HUES48 (cell line): ENCODE results near the gene SCML2.
"Not testable (repeated sequence)": the region's sequence is repeated elsewhere in the genome, so short reads cannot be mapped to it uniquely, and the experiment has no call there.

ENCODE experiments used
- H3K27ac ChIP-seq: one replicate; pipeline ENCODE4 v1.7.0; 2013; ENCODE audit warnings: low read depth, low read length, inconsistent platforms
- H3K27me3 ChIP-seq: 2 replicates; pipeline ENCODE4 v1.6.1; 2013; ENCODE audit warnings: mild to moderate bottlenecking, low read length; ENCODE audit not compliant: control insufficient read depth, insufficient read depth
- H3K36me3 ChIP-seq: 2 replicates; pipeline ENCODE4 v1.6.1; 2013; ENCODE audit warnings: low read length; ENCODE audit not compliant: control insufficient read depth, insufficient read depth
- H3K4me1 ChIP-seq: 2 replicates; pipeline ENCODE4 v1.6.1; 2013; ENCODE audit warnings: mild to moderate bottlenecking, low read length; ENCODE audit not compliant: control insufficient read depth, insufficient read depth
- H3K4me3 ChIP-seq: 2 replicates; pipeline ENCODE4 v1.5.1; 2013; ENCODE audit warnings: mild to moderate bottlenecking, low read depth, low read length
- H3K9ac ChIP-seq: 2 replicates; pipeline ENCODE4 v1.6.1; 2013; ENCODE audit warnings: mild to moderate bottlenecking, low read depth, low read length, moderate library complexity
- H3K9me3 ChIP-seq: 2 replicates; pipeline ENCODE4 v1.6.1; 2013; ENCODE audit warnings: low read length; ENCODE audit not compliant: control insufficient read depth, insufficient read depth

SCML2 gene

GRCh38 chrX:18354369-18355223, at the start of gene SCML2:
Gene SCML2, minus strand, starts transcription at chrX:18354688. Its CDS starts 20,617 bp downstream, at chrX:18334071.
- no peaks in the 10 kb centered on the region for H3K36me3 ChIP-seq
- peak within 1 kb of the TSS; percentile 48; the same call in 1 of the 2 replicates for H3K9ac ChIP-seq
- H3K27ac ChIP-seq: peak within 1 kb of the TSS; percentile 64
- peak within 1 kb of the TSS; percentile 68 for H3K4me3 ChIP-seq
- peaks cover 5% of the 10 kb centered on the region for H3K4me1 ChIP-seq
- H3K9me3 ChIP-seq: no peaks in the 10 kb centered on the region
- H3K27me3 ChIP-seq: peaks cover 19% of the 10 kb centered on the region

- no peaks in the 10 kb centered on the region for H3K27me3 ChIP-seq
- no peaks in the 10 kb centered on the region for H3K4me1 ChIP-seq
These were observed 47.3 kb upstream of the SCML2 start for GRCh38 chrX:18401848-18402213.

GRCh38 chrX:18394477-18394876, 40.0 kb upstream of the SCML2 start:
- no peaks in the 10 kb centered on the region; the same call in 1 of the 2 replicates for H3K9me3 ChIP-seq

More at GRCh38 chrX:18401848-18402213, 47.3 kb upstream of the SCML2 start:
- H3K9me3 ChIP-seq: peaks cover 9% of the 10 kb centered on the region; the same call in 1 of the 2 replicates
- H3K9ac ChIP-seq: no peak overlapping the region
- no peaks in the 10 kb centered on the region for H3K36me3 ChIP-seq
- H3K4me3 ChIP-seq: no peak overlapping the region
- H3K27ac ChIP-seq: no peak overlapping the region

GRCh38 chrX:18390941-18391538, 36.6 kb upstream of the SCML2 start:
- no peaks in the 10 kb centered on the region for H3K36me3 ChIP-seq
- H3K9ac ChIP-seq: no peak overlapping the region
- peaks cover 8% of the 10 kb centered on the region for H3K9me3 ChIP-seq
- no peak overlapping the region for H3K27ac ChIP-seq
- no peaks in the 10 kb centered on the region for H3K4me1 ChIP-seq
- H3K27me3 ChIP-seq: no peaks in the 10 kb centered on the region
- no peak overlapping the region for H3K4me3 ChIP-seq

More at GRCh38 chrX:18394477-18394876, 40.0 kb upstream of the SCML2 start:
- H3K9ac ChIP-seq: no peak overlapping the region
- no peaks in the 10 kb centered on the region for H3K36me3 ChIP-seq
- H3K4me1 ChIP-seq: no peaks in the 10 kb centered on the region
- H3K4me3 ChIP-seq: no peak overlapping the region
- no peaks in the 10 kb centered on the region for H3K27me3 ChIP-seq
- no peak overlapping the region for H3K27ac ChIP-seq

- Histone ChIP-seq H3K9ac (no peak overlapping the region), H3K9me3 (peaks cover 8% of the 10 kb centered on the region), H3K36me3 (no peaks in the 10 kb centered on the region), H3K4me3 (no peak overlapping the region), H3K4me1 (no peaks in the 10 kb centered on the region), H3K27me3 (no peaks in the 10 kb centered on the region), H3K27ac (no peak overlapping the region)
These were observed 35.5 kb upstream of the SCML2 start for GRCh38 chrX:18389966-18390365.

GRCh38 chrX:18377796-18378195, 23.3 kb upstream of the SCML2 start:
- Histone ChIP-seq H3K4me3 (no peak overlapping the region), H3K9ac (no peak overlapping the region), H3K36me3 (no peaks in the 10 kb centered on the region), H3K4me1 (no peaks in the 10 kb centered on the region), H3K27ac (no peak overlapping the region), H3K9me3 (peaks cover 3% of the 10 kb centered on the region; the same call in 1 of the 2 replicates), H3K27me3 (no peaks in the 10 kb centered on the region)

- H3K36me3 ChIP-seq, H3K9me3 ChIP-seq, H3K9ac ChIP-seq, H3K4me1 ChIP-seq, H3K4me3 ChIP-seq, H3K27ac ChIP-seq, H3K27me3 ChIP-seq: not testable (repeated sequence)
These were observed 20.8 kb upstream of the SCML2 start for GRCh38 chrX:18375131-18375805.

- H3K9ac ChIP-seq, H3K27ac ChIP-seq, H3K27me3 ChIP-seq, H3K36me3 ChIP-seq, H3K4me3 ChIP-seq, H3K4me1 ChIP-seq: not testable (repeated sequence)
- H3K9me3 ChIP-seq: peaks cover 15% of the 10 kb centered on the region
These were observed 14.6 kb upstream of the SCML2 start for GRCh38 chrX:18369096-18369495.

GRCh38 chrX:18368402-18368801, 13.9 kb upstream of the SCML2 start:
- Histone ChIP-seq H3K4me3 (no peak overlapping the region), H3K9ac (no peak overlapping the region), H3K27ac (no peak overlapping the region), H3K36me3 (no peaks in the 10 kb centered on the region), H3K4me1 (no peaks in the 10 kb centered on the region), H3K9me3 (peaks cover 15% of the 10 kb centered on the region), H3K27me3 (no peaks in the 10 kb centered on the region)

GRCh38 chrX:18360867-18361266, 6.4 kb upstream of the SCML2 start:
- H3K9ac ChIP-seq: no peak overlapping the region
- no peaks in the 10 kb centered on the region for H3K36me3 ChIP-seq
- peaks cover 14% of the 10 kb centered on the region; the same call in 1 of the 2 replicates for H3K9me3 ChIP-seq
- H3K4me1 ChIP-seq: no peaks in the 10 kb centered on the region
- H3K27me3 ChIP-seq: peaks cover under 1% of the 10 kb centered on the region
- H3K27ac ChIP-seq: no peak overlapping the region
- no peak overlapping the region for H3K4me3 ChIP-seq
